GM18507 (cell line): Measurements from ENCODE around the gene TMEM248.
"Not testable (repeated sequence)": the region's sequence is repeated elsewhere in the genome, so short reads cannot be mapped to it uniquely, and the experiment has no call there.

Source experiments
- DNase-seq: peaks from one replicate; pipeline ENCODE4 v3.0.0; 2011; ENCODE audit warnings: low read depth; ENCODE audit not compliant: insufficient read length; ENCODE audit errors: extremely low spot score
- FAIRE-seq: peaks from 2 replicates; lab custom pipeline; 2011; peaks lifted over from hg19 to GRCh38; lab: Jason Lieb, UNC

Gene TMEM248

GRCh38 chr7:66905689-66906088, 15.3 kb upstream of the TMEM248 start:
- no peak for FAIRE-seq
- DNase-seq: no peak

DNA sequence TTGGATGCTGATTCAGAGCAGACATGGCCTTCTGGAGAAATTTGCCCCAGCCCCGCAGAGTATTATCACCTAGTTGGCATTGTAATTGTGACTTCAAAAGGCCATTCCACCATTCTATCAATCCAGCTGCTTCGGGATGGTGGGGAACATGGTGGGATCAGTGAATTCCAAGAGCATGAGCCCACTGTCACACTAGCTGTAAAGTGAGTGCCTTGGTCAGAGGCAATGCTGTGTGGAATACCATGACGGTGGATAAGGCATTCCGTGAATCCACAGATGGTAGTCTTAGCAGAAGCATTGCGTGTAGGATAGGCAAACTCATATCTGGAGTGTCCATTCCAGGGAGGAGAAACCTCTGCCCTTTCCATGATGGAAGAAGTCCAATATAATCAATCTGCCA, 13.3 kb upstream of the TMEM248 start:
- DNase-seq (no peak), FAIRE-seq (no peak)

DNA sequence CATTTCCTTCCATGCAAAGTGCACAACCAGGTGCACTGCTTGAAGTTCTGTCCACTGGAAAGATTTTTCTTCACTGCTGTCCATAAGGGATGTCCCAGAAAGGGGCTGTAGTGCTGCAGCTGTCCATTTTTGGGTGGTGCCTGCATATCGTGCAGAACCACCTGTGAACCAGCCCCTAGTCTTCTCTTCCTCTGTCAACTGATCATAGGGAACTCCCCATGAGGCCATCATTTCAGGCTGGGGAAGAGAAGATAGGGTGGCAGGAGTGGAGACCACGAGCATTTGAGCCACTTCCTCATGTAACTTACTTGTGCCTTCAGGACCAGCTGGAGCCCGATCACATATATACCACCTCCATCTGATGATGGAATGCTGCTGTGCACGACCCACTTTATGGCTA, 12.4 kb upstream of the TMEM248 start:
- DNase-seq, FAIRE-seq: not testable (repeated sequence)

DNA sequence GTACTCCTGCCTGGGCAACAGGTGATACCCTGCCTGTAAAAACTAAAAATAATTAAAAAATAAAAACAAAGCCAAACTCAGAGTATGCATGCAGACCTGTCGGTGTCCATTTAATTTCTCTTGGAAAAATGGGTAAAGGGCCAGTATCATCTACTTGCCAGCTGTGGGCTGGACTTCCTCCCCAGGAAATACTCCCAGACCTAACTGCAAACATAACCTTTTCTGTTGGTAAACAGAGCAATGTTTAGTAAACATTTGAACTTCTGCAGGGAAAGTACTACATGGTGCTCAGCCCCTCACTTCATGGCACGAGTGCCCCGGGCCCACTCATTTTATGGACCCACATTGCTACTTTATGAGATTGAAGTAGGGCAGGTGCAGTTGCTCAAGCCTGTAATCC, 10.2 kb upstream of the TMEM248 start:
- no peak for FAIRE-seq
- no peak for DNase-seq

GRCh38 chr7:66911191-66911590, 9.8 kb upstream of the TMEM248 start:
- FAIRE-seq, DNase-seq: not testable (repeated sequence)

GRCh38 chr7:66912195-66912594, 8.8 kb upstream of the TMEM248 start:
- no peak for DNase-seq
- FAIRE-seq: no peak

GRCh38 chr7:66913118-66914037, 7.6 kb upstream of the TMEM248 start:
- no peak for FAIRE-seq

GRCh38 chr7:66917904-66918303, 3.1 kb upstream of the TMEM248 start:
- FAIRE-seq, DNase-seq: not testable (repeated sequence)

More at GRCh38 chr7:66913118-66914037, 7.6 kb upstream of the TMEM248 start:
- no peak for DNase-seq

GRCh38 chr7:66919304-66919703, 1.7 kb upstream of the TMEM248 start:
- DNase-seq (no peak), FAIRE-seq (no peak)

- FAIRE-seq: peak; percentile 18
- DNase-seq: no peak
These were observed 1.3 kb upstream of the TMEM248 start for GRCh38 chr7:66919704-66920103.

- FAIRE-seq (no peak), DNase-seq (no peak)
These were observed 769 bp upstream of the TMEM248 start for GRCh38 chr7:66920256-66920655.

GRCh38 chr7:66921396-66921917, 432 bp downstream of the TMEM248 start:
- FAIRE-seq (no peak), DNase-seq (no peak)

GRCh38 chr7:66921918-66922486, 977 bp downstream of the TMEM248 start:
- no peak for DNase-seq
- FAIRE-seq: peak; percentile 70

DNA sequence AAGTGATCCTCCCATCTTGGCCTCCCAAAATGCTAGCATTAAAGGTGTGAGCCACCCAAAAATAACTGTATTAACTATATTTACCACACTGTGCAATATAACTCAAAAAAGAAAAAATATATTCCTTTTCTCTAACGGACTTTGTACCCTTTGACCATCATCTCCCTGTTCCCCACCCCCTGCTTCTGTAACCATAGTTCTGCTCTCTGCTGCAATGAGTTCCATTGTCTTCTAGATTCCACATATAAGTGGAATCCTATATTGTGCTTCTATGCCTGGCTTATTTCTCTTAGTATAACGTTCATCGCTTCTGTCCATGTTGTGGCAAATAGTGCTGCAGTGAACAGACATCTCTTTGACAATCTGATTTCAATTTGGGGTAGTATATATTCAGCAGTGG, 4.2 kb downstream of the TMEM248 start:
- FAIRE-seq (no peak), DNase-seq (no peak)

DNA sequence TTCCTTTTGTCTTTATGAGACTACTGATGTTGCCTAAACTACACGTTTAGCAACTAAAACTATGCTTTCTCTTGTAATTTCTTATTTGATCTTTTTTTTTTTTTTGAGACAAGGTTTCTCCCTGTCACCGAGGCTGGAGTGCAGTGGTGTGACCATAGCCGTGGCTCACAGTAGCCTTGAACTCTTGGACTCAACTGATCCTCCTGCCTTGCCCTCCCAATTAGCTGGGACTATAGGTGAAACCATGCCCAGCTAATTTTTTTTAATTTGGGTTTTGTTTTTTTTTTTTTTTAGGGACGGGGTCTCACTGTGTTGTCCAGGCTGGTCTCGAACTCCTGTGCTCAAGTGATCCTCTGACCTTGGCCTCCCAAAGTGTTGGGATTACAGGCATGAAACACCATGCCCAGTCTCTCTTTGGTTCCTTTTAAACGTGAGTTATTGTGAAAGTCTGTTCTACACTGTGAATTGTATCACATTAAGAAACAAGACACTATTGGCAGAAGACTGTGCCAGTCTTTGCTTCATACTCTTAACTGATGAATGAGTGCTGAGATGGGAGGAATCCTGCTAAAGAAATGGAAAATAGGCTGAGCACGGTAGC, 6.4 kb downstream of the TMEM248 start:
- FAIRE-seq (no peak), DNase-seq (no peak)

DNA sequence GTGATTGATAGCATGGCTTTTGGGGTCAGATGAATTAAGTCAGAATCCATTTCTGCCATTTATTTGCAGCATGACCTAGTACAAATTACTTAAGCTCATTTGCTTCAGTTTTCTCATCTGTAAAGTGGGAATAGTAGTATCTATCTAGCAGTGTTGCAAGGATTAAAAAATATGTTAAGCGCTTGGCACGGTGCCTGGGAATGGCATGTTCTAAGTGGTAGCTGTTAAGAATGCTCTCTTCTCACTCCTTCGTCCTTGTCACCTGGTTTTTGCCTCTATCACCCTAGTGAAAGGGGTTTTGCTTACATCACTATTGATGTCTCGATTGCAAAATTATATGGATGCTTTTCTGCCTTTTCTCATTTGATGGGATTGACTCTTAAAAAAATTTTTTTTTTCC, 7.4 kb downstream of the TMEM248 start:
- FAIRE-seq (no peak), DNase-seq (no peak)

DNA sequence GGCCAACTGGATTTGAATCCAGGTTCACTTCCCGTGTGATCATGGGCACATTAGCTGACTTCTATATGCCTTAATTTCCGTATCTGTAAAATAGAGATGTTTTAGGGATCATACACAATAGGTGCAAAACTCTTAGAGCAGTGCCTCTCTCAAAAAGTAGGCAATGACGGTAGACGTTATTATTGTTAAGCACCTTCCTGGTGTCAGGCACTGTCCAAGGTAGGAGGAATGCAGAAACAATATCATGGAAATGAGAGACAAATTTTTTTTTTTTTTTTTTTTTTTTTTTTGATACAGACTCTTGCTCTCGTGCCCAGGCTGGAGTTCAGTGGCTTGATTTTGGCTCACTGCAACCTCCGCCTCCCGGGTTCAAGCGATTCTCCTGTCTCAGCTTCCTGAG, 8.1 kb downstream of the TMEM248 start:
- DNase-seq: no peak
- FAIRE-seq: no peak

DNA sequence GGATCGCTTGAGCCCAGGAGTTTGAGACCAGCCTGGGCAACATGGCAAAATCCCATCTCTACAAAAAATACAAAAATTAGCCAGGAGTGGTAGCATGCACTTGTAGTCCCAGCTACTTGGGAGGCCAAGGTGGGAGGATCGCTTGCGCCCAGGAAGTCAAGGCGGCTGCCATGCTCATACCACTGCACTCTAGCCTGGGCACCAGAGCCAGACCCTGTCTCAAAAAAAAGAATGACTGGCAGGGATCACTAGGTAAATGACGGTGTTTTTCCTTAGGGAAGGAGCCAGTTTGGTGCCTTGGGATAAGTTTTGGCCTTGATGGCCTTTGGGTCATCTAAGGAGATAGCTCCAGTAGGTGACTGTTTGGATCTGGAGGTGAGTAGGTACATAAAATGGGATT, 8.9 kb downstream of the TMEM248 start:
- FAIRE-seq (no peak), DNase-seq (no peak)

DNA sequence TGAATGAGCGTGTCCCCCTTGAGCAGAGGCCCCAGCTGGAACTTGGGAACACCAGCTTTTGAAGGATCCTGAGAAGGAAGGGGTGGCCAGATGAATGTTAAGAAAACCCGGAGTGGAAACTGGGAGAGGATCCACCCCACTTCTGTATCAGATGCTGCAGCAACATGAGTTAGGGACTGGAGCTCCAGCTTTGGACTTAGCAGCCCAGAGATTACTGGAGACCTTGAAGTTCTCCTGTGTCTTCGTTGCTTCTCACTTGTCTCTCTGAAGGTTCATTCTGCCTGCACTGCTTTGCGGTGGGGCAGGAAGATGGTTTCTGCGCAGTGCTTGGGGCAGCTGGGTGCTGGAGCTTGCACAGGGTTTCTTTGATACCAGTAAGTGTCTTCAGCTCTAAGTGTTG, 9.3 kb downstream of the TMEM248 start:
- DNase-seq: no peak

DNA sequence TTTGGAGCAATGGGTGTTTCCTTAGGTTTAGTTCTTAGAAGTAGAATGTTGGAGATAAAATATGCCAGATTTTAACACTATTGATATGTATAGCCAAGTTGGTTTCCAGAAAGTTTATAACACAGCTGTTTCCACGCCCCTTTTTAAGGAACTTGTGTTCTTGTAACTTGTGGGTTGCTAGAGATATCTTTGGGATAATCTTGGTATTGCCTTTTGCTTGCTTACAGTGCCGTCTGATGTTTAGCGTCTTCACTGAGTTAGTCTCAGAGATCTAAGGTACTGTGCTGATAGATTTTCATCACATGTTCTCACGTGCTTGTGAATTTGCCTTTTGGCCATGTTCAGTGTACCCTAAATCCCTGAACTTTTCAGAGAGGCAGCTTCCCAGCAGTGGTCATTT, 12.4 kb downstream of the TMEM248 start:
- DNase-seq (no peak), FAIRE-seq (no peak)

More for the DNA sequence above, 9.3 kb downstream of the TMEM248 start:
- FAIRE-seq: no peak
